Prostate gland (tissue), 2 donors: Measurements from ENCODE around the gene SIM2.

Source experiments
- POLR2AphosphoS5 ChIP-seq: sonication (generic); formaldehyde crosslinking; IDR thresholded peaks from one replicate; pipeline ENCODE4 v1.6.1; 2017; ENCODE audit warnings: antibody characterized with exemption
- TF ChIP-seq, protein P1 (sequence below), 4 experiments: fragments of 200-600 bp in 2 of 4; fragments of 450-650 bp in 2 of 4; sonication (generic) in 2 of 4; IDR thresholded peaks; 1 replicate in 3 of 4; 2 replicates in 1 of 4; pipeline ENCODE4 v1.5.1; 2016 to 2019; ENCODE audit warnings: antibody characterized with exemption in 4 of 4, mild to moderate bottlenecking in 2 of 4, moderate library complexity in 2 of 4

DNA sequence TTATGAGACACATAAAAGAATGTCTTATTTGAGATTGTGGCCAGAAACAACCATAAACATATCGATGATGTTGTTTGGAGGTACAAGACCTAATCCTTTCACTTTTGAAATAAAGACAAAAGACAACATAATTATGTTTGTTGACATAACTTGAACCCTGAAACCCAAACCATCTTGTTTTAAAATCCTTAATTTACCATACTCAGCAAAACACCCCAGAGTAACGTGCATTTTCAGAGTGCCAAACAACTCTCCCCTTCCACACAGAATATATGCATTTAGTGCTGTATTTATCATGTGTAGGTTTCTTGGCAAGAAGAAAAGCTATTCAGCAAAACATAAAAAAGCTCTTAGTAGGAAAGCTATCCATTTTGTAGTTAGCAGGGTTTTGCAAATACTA, 17.5 kb downstream of the SIM2 start:
- TF ChIP-seq, protein P1, sequence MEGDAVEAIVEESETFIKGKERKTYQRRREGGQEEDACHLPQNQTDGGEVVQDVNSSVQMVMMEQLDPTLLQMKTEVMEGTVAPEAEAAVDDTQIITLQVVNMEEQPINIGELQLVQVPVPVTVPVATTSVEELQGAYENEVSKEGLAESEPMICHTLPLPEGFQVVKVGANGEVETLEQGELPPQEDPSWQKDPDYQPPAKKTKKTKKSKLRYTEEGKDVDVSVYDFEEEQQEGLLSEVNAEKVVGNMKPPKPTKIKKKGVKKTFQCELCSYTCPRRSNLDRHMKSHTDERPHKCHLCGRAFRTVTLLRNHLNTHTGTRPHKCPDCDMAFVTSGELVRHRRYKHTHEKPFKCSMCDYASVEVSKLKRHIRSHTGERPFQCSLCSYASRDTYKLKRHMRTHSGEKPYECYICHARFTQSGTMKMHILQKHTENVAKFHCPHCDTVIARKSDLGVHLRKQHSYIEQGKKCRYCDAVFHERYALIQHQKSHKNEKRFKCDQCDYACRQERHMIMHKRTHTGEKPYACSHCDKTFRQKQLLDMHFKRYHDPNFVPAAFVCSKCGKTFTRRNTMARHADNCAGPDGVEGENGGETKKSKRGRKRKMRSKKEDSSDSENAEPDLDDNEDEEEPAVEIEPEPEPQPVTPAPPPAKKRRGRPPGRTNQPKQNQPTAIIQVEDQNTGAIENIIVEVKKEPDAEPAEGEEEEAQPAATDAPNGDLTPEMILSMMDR (IDR thresholded peaks at IDR 0.05), result no peak
- TF ChIP-seq POLR2AphosphoS5, result no peak
